ENCODE measurements around the gene HACL1. TPM values are rescaled to one million over a fixed set of nuclear protein-coding genes. Genes with fewer than 3 reads are reported as not detected.

Gene HACL1
- 17.1 to 23.1 TPM (median 22.9 TPM) in 3 replicates for polyA plus RNA-seq
- polyA plus RNA-seq (2011; ENCODE audit: low read depth), result 8.2 TPM
- 13.5 and 20.6 TPM in 2 replicates for polyA plus RNA-seq (2011; cell fraction: cytosol; rRNA removed)
- 15.3 and 17.7 TPM in 2 replicates for polyA plus RNA-seq (2011; cell fraction: nucleus; rRNA removed)
- polyA plus RNA-seq (2012; ENCODE audit: low replicate concordance), result 8.6 and 15.1 TPM in 2 replicates
- 22.0 to 22.7 TPM (median 22.3 TPM) in 3 replicates for polyA minus RNA-seq
- polyA minus RNA-seq (2011; cell fraction: cytosol; rRNA and poly(A)+ RNA removed), result 19.0 TPM
- polyA minus RNA-seq (2011; cell fraction: nucleus; rRNA and poly(A)+ RNA removed), result 15.1 and 29.2 TPM in 2 replicates

DNA sequence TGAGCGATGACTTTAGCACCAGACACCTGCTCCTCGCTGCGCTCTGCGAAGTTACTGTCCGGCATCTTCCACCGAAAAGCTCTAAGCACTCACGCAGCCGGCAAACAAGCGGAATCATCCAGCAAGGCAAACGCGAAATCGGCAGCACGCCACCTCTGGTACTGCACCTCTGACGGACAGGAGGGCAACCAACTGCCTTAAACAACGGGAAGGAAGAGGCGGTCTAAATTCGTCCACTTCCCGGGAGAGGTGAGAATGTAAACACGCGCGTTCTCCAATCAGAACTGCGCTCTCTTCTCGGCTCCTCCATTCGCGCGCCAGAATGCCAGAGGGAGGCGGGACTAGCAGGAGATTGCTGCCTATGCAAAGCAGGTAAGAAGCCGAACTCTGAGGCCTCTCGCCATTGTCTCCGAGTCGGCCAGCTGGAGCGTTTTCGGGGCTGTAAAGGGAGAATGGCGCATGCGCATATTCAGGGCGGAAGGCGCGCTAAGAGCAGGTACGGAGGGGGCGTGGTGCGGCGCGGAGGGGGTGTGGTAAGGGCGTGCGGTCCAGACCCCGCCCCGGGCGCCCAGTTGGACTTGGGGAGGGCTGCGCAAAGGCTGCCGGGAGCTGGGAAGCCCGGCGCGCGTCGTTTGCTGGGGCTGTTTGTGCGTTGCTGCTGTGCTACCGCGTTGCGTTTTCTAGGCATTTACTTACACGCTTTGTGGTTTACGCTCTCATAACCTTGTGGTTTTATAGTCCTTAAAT lies at the start of gene HACL1, which contains the start of gene BTD:
Gene HACL1 (minus strand): TSS at position 171 of the 747 bp plus-strand sequence. CDS start 106 bp downstream, at position 65.
Gene BTD (plus strand): TSS at position 347 of the 747 bp plus-strand sequence. CDS start 33,695 bp downstream, outside the sequence.
- Histone ChIP-seq H3K36me3 (ENCODE audit: control insufficient read depth in 2 of 2, extremely low read depth in 1 of 2, insufficient read depth in 2 of 2, low read length in 2 of 2) (peaks cover 2 to 4% of the 10 kb centered on the region in 2 experiments), H3K27ac (ENCODE audit: control insufficient read depth, insufficient read depth, low read length) (peak within 1 kb of the TSS; percentile 95), H3K27me3 (ENCODE audit: control insufficient read depth, extremely low read depth, insufficient read depth, low read length) (no peaks in the 10 kb centered on the region), H3K9me1 (ENCODE audit: control insufficient read depth, extremely low read depth, insufficient read depth, low read length) (no peaks in the 10 kb centered on the region), H3K4me3 (ENCODE audit: control insufficient read depth in 2 of 3, extremely low read depth in 1 of 3, insufficient read depth in 2 of 3, low read depth in 1 of 3, low read length in 3 of 3) (peak within 1 kb of the TSS; percentile 69 to 85 (median 72)), H3K79me2 (ENCODE audit: control insufficient read depth, insufficient read depth, low read length) (peaks cover 13% of the 10 kb centered on the region), H3K9me3 (ENCODE audit: control insufficient read depth, low read depth, low read length) (no peaks in the 10 kb centered on the region), H3K9ac (ENCODE audit: control insufficient read depth, extremely low read depth, insufficient read depth, low read length) (peak within 1 kb of the TSS; percentile 84), H3K4me2 (ENCODE audit: control insufficient read depth, extremely low read depth, insufficient read depth, low read depth, low read length) (peak within 1 kb of the TSS; percentile 99), H2AFZ (ENCODE audit: control insufficient read depth, low read length) (peak within 1 kb of the TSS; percentile 100), H3K4me1 (ENCODE audit: control insufficient read depth, extremely low read depth, insufficient read depth, low read length) (peaks cover 15% of the 10 kb centered on the region), H4K20me1 (ENCODE audit: control insufficient read depth, extremely low read depth, insufficient read depth, low read length) (no peaks in the 10 kb centered on the region)
- DNase-seq (ENCODE audit: low read depth, low spot score), result peak; percentile 93
- peak; percentile 89 for FAIRE-seq
- TF ChIP-seq, protein P1, sequence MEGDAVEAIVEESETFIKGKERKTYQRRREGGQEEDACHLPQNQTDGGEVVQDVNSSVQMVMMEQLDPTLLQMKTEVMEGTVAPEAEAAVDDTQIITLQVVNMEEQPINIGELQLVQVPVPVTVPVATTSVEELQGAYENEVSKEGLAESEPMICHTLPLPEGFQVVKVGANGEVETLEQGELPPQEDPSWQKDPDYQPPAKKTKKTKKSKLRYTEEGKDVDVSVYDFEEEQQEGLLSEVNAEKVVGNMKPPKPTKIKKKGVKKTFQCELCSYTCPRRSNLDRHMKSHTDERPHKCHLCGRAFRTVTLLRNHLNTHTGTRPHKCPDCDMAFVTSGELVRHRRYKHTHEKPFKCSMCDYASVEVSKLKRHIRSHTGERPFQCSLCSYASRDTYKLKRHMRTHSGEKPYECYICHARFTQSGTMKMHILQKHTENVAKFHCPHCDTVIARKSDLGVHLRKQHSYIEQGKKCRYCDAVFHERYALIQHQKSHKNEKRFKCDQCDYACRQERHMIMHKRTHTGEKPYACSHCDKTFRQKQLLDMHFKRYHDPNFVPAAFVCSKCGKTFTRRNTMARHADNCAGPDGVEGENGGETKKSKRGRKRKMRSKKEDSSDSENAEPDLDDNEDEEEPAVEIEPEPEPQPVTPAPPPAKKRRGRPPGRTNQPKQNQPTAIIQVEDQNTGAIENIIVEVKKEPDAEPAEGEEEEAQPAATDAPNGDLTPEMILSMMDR (optimal IDR thresholded peaks at IDR 0.05 in 1 of 3, IDR thresholded peaks at IDR 0.05 in 1 of 3, conservative IDR thresholded peaks at IDR 0.05 in 1 of 3; ENCODE audit: extremely low read depth in 1 of 3, insufficient read depth in 2 of 3, low read length in 3 of 3), result peak; percentile 29 to 48 (median 37)
- TF ChIP-seq EZH2 (IDR thresholded peaks at IDR 0.05; ENCODE audit: low read length), result no peak
- dilution Hi-C loops (cut with MboI; ENCODE audit: extremely low pct_ligation_motif_present, low sequenced_read_pairs), result no loop called here

DNA sequence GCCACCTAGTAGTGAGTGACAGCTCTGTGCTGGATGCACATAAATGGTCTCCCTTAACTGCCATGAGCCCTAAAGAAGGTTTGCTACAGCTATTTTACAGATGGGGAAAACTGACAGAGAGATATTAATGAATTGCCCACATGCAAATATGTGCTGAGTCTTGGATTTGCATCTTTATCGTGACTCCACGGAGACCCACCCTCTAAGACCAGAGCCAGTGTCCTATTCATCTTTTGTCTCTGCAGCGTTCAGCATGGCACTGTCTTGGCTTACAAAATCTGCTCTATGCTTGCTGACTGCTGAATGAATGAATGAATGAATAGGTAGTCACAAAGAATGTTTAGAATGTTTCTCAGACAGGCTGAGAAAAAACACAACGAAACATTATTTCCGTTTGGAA lies 48.5 kb upstream of the HACL1 start:
- dilution Hi-C loops (cut with MboI; ENCODE audit: extremely low pct_ligation_motif_present, low sequenced_read_pairs), result no loop called here
- no peak for FAIRE-seq

More for the DNA sequence above, 48.5 kb upstream of the HACL1 start:
- peaks cover 38% of the 10 kb centered on the region for H3K4me1 ChIP-seq (ENCODE audit: control insufficient read depth, extremely low read depth, insufficient read depth, low read length)
- H3K9me3 ChIP-seq (ENCODE audit: control insufficient read depth, low read depth, low read length), result no peaks in the 10 kb centered on the region
- H3K9ac ChIP-seq (ENCODE audit: control insufficient read depth, extremely low read depth, insufficient read depth, low read length), result no peak overlapping the region
- no peaks in the 10 kb centered on the region for H3K9me1 ChIP-seq (ENCODE audit: control insufficient read depth, extremely low read depth, insufficient read depth, low read length)
- no peak overlapping the region for H3K4me2 ChIP-seq (ENCODE audit: control insufficient read depth, extremely low read depth, insufficient read depth, low read depth, low read length)
- no peak overlapping the region for H3K4me3 ChIP-seq (ENCODE audit: control insufficient read depth in 2 of 3, extremely low read depth in 1 of 3, insufficient read depth in 2 of 3, low read depth in 1 of 3, low read length in 3 of 3)
- H3K27ac ChIP-seq (ENCODE audit: control insufficient read depth, insufficient read depth, low read length), result no peak overlapping the region
- H4K20me1 ChIP-seq (ENCODE audit: control insufficient read depth, extremely low read depth, insufficient read depth, low read length), result no peaks in the 10 kb centered on the region
- H3K79me2 ChIP-seq (ENCODE audit: control insufficient read depth, insufficient read depth, low read length), result no peaks in the 10 kb centered on the region
- DNase-seq (ENCODE audit: low read depth, low spot score), result no peak
- H3K27me3 ChIP-seq (ENCODE audit: control insufficient read depth, extremely low read depth, insufficient read depth, low read length), result no peaks in the 10 kb centered on the region
- TF ChIP-seq EZH2 (IDR thresholded peaks at IDR 0.05; ENCODE audit: low read length), result no peak
- TF ChIP-seq, protein P1 (optimal IDR thresholded peaks at IDR 0.05 in 1 of 3, IDR thresholded peaks at IDR 0.05 in 1 of 3, conservative IDR thresholded peaks at IDR 0.05 in 1 of 3; ENCODE audit: extremely low read depth in 1 of 3, insufficient read depth in 2 of 3, low read length in 3 of 3), result no peak
- H2AFZ ChIP-seq (ENCODE audit: control insufficient read depth, low read length), result no peak overlapping the region
- H3K36me3 ChIP-seq (ENCODE audit: control insufficient read depth in 2 of 2, extremely low read depth in 1 of 2, insufficient read depth in 2 of 2, low read length in 2 of 2), result no peaks in the 10 kb centered on the region
